ENCODE data around the gene ADCYAP1.

Gene ADCYAP1

GRCh38 chr18:908758-909724, 4.4 kb downstream of the ADCYAP1 start:
- DNase-seq (ENCODE audit: low read depth, low spot score), result no peak
- no peak overlapping the region for H3K27ac ChIP-seq

- H3K27ac ChIP-seq, result no peak overlapping the region
- DNase-seq (ENCODE audit: low read depth, low spot score), result no peak
Observed at GRCh38 chr18:910247-910646, 5.6 kb downstream of the ADCYAP1 start.

GRCh38 chr18:911025-911424, 6.4 kb downstream of the ADCYAP1 start:
- no peak for DNase-seq (ENCODE audit: low read depth, low spot score)
- H3K27ac ChIP-seq, result no peak overlapping the region

- no peak for DNase-seq (ENCODE audit: low read depth, low spot score)
- H3K27ac ChIP-seq, result no peak overlapping the region
Observed at GRCh38 chr18:911486-911885, 6.8 kb downstream of the ADCYAP1 start.

GRCh38 chr18:916562-916961, 11.9 kb downstream of the ADCYAP1 start:
- H3K27ac ChIP-seq, result no peak overlapping the region
- DNase-seq (ENCODE audit: low read depth, low spot score), result no peak

- H3K27ac ChIP-seq, result no peak overlapping the region
- no peak for DNase-seq (ENCODE audit: low read depth, low spot score)
Observed at GRCh38 chr18:919078-919477, 14.4 kb downstream of the ADCYAP1 start.

GRCh38 chr18:923144-923866, 18.6 kb downstream of the ADCYAP1 start:
- no peak overlapping the region for H3K27ac ChIP-seq
- no peak for DNase-seq (ENCODE audit: low read depth, low spot score)

- no peak for DNase-seq (ENCODE audit: low read depth, low spot score)
- H3K27ac ChIP-seq, result no peak overlapping the region
Observed at GRCh38 chr18:924987-925386, 20.3 kb downstream of the ADCYAP1 start.

- no peak overlapping the region for H3K27ac ChIP-seq
- DNase-seq (ENCODE audit: low read depth, low spot score), result no peak
Observed at GRCh38 chr18:926946-927345, 22.3 kb downstream of the ADCYAP1 start.

GRCh38 chr18:933082-933481, 28.4 kb downstream of the ADCYAP1 start:
- H3K27ac ChIP-seq, result no peak overlapping the region
- no peak for DNase-seq (ENCODE audit: low read depth, low spot score)

- no peak for DNase-seq (ENCODE audit: low read depth, low spot score)
- no peak overlapping the region for H3K27ac ChIP-seq
Observed at GRCh38 chr18:934518-935133, 30.0 kb downstream of the ADCYAP1 start.

- DNase-seq (ENCODE audit: low read depth, low spot score), result no peak
- H3K27ac ChIP-seq, result no peak overlapping the region
Observed at GRCh38 chr18:936941-937340, 32.3 kb downstream of the ADCYAP1 start.

GRCh38 chr18:939166-939565, 34.5 kb downstream of the ADCYAP1 start:
- peak; percentile 12 for DNase-seq (ENCODE audit: low read depth, low spot score)
- H3K27ac ChIP-seq, result peak overlapping the region; percentile 40

GRCh38 chr18:939958-940357, 35.3 kb downstream of the ADCYAP1 start:
- no peak overlapping the region for H3K27ac ChIP-seq

GRCh38 chr18:941331-941730, 36.7 kb downstream of the ADCYAP1 start:
- H3K27ac ChIP-seq, result no peak overlapping the region
- DNase-seq (ENCODE audit: low read depth, low spot score), result no peak

More at GRCh38 chr18:939958-940357, 35.3 kb downstream of the ADCYAP1 start:
- no peak for DNase-seq (ENCODE audit: low read depth, low spot score)

GRCh38 chr18:944440-944839, 39.8 kb downstream of the ADCYAP1 start:
- peak; percentile 66 for DNase-seq (ENCODE audit: low read depth, low spot score)
- no peak overlapping the region for H3K27ac ChIP-seq

GRCh38 chr18:949724-950631, 45.3 kb downstream of the ADCYAP1 start:
- DNase-seq (ENCODE audit: low read depth, low spot score), result no peak
- H3K27ac ChIP-seq, result no peak overlapping the region

GRCh38 chr18:950882-951495, 46.3 kb downstream of the ADCYAP1 start:
- peak; percentile 20 for DNase-seq (ENCODE audit: low read depth, low spot score)
- H3K27ac ChIP-seq, result peak overlapping the region; percentile 41

GRCh38 chr18:955384-956066, 50.9 kb downstream of the ADCYAP1 start:
- DNase-seq (ENCODE audit: low read depth, low spot score), result no peak
- H3K27ac ChIP-seq, result no peak overlapping the region
